Loucy (cell line): ENCODE results near the gene TTC16.

Source experiments
- CTCF ChIP-seq: fragments of 200-600 bp; sonication (generic); conservative IDR thresholded peaks from 2 replicates; pipeline ENCODE4 v1.5.1; 2014; ENCODE audit warnings: mild to moderate bottlenecking, antibody characterized with exemption, low read length
- EZH2phosphoT487 ChIP-seq: fragments of 200-600 bp; IDR thresholded peaks from 2 replicates; pipeline ENCODE4 v1.6.1; 2018; ENCODE audit warnings: antibody characterized with exemption, mild to moderate bottlenecking, moderate library complexity, borderline replicate concordance

GRCh38 chr9:127706836-127707241 lies 9.0 kb upstream of the TTC16 start, which contains the start of gene CFAP157:
- no peak for TF ChIP-seq CTCF
- TF ChIP-seq EZH2phosphoT487, result no peak
